ELR (cell line): ENCODE measurements around the gene PIK3C2B.

Experiments
- DNase-seq: peaks from one replicate; pipeline ENCODE4 v3.0.0-alpha.2; 2015; ENCODE audit warnings: low read depth

PIK3C2B gene

DNA sequence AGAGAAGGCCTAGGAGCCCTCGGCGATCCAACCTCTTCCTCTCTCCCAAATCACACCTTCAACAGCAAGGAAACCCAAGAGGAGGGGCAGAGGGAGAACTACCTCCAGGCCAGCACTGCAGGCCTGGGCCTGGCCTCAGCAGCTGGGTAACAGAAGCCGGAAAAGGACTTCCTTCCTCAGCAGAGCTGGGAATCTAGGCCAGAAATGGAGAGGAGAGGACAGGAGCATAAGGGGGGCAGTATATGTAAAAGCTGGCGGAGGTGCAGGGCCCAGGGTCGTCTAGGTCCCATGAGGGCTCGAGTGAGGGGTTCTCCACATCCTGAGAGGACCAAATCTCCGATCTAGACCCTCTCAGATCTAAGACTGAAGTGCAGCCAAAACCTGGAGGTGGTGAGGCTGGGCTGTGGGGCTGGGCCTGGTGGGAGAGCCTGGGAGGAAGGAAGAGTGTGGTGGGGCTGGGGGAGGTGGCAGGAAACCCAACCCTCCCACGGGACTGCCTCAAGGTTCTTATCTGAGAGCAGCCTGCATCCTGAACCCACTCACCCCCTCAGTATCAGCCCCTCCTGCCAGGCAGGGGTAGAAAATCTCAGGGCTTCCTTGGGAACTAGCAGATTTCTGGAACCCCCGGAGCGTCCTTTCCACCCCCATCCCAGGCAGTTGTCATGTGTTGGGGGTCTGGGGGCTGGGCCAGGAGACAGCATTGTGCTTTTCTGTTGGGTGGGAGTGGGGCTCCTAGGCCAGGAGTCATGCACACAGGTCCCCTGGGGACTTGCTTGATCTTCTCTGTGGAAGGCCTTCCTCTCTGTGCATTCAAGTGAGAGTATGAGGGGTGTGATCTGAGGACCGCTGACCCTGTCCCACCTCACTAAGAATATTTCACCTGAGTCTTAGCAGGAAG lies 33.0 kb downstream of the PIK3C2B start:
- DNase-seq, result no peak

GRCh38 chr1:204460346-204460745 lies 34.3 kb downstream of the PIK3C2B start:
- DNase-seq, result no peak

DNA sequence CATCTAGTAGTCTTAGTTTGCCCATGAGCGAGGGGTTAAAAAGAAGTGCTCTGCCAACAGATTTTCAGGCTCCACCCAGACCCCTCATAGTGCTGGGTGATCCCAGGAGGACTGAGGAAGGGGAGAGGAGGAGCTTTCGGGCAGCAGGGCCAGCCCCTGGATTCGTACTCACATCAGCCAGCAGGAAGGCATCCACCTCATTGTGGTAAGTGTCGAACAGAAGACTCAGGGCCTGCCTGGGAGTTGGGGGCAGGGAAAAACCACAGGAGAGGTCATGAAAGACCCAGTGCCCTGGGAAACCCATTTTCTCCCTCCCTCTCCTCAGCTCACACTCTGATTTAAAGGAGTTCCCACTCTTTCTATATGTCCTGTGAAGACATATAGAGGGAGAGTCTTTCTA lies 34.9 kb downstream of the PIK3C2B start:
- no peak for DNase-seq

- DNase-seq, result no peak
Observed at GRCh38 chr1:204457666-204458065, 36.9 kb downstream of the PIK3C2B start.

DNA sequence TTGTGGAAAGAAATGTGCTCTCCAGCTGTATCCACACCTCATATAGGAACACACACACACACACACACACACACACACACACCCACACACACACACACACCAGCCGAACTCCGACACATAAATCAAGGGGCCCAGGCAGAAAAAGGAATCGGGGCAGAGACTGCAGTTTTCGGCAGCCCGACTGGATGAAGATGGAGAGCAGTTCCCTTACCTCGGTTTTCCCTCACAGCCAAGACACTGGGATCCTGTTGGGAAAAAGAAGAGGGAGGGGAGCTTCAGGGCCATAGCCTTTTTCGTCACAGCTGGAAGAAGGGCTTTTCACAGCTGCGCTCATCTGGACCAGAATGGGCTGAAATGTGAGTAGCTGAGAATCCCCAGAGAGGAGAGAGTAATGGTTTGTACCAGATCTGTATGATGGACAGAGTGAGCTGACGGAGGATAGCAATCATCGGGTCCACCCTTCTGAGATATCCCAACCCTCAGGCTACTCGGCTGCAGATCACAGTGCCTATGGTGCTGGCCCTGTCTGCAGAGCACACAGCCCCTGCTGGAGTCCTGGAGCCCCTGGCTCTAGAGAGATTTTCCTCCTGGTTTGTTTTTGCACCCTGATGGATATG lies 37.7 kb downstream of the PIK3C2B start:
- DNase-seq, result no peak

GRCh38 chr1:204455831-204456145 lies 38.8 kb downstream of the PIK3C2B start:
- no peak for DNase-seq

GRCh38 chr1:204455063-204455830 lies 39.4 kb downstream of the PIK3C2B start:
- DNase-seq, result no peak

GRCh38 chr1:204454476-204454875 lies 40.1 kb downstream of the PIK3C2B start:
- no peak for DNase-seq

DNA sequence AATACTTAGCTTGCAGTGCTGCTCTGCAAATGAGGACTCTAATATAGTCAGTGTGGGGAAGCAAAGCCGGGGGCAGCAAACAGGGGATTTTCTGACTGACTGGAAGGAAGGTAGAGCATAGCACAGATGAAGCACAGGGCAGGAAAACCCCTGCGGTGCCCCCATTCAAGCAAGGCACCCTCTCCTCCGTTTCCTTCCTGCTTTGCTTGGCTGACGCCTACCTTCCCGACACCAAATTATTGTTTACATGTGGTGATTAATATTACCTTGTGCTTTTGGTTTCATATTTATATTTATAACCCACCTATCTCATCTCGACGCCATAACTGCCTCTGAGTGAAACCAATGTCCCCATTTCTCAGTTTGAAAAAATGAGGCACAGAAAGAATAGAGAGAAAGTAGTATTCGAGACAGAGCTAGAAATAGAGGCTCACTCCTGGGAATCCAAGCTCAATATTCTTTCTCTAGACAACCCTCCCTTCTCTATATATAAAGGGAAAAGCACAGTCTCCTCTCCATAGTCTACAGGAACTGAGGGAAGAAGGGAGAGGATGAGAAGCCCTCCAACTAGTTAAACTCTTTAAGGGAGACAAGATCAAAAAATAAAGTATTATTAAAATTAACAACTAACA lies 41.3 kb downstream of the PIK3C2B start:
- no peak for DNase-seq

DNA sequence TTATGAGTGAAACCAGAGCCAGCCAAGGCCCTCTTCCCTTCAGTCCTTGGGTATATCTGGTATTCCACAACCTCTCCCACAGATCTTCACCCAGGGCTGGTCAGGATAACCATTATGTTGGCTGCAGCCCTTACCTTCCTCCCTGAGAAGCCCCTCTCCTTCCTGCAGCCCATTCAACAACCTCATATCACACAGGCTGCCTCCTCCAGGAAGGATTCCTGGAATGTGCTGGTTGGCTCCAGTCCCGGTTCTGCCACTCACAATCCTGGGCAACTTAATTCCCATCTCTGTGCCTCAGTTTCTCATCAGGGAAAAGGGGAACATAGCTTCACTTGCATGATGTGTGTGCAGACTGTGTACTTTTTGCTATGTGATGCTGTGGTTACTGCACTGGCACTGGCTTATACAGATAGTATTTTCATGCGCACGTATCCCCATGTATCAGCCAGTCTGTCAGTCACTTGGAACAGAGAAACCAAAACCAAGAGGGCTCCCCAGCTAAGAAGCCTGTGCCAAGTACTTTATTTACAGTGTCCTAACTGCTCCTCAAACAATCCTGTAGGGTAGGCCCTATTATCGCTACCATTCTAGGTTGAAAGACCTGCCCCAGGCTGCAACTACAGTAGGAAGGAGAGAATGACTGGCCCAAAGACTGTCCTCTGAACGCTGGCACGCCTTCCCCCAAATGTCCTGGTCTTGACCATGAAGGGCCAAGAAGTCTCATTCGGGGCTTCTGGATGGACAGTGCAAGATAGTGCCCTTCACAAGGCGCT lies 43.1 kb downstream of the PIK3C2B start:
- DNase-seq, result no peak

GRCh38 chr1:204450461-204451257 lies 43.9 kb downstream of the PIK3C2B start:
- no peak for DNase-seq

GRCh38 chr1:204449678-204450280 lies 44.8 kb downstream of the PIK3C2B start:
- DNase-seq, result no peak

DNA sequence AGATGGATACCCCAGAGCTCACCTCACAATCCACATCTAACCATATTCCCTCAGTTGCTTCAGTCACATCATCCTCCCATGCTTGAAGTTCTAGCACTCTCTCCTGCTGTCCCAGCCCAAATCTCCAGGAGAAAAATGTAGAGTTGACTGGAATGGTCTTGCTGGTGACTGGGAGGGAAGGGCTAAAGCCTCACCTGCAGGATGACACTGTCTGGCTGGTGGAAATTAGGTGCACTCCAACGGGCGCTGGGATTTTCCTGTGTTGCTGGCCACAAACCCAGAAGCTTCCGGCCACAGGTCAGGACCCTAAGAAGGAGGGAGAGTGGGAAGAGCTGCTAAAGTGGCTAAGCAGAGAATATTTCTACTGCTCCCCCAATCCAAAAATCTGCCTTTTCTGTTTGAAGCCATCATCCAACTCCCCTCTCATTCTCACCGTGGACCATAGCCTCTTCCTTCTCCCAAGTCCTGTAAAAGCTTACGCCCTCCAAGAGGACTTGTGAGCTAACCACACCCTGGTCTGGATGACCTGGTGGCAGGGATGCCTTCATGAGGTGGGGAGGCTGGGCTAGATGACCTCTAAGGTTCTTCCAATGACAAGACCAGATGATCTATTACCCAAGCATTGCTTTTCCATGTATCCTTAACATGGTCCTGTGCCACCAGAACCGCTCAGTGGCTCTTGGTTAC lies 45.5 kb downstream of the PIK3C2B start:
- no peak for DNase-seq

- peak; percentile 58 for DNase-seq
Observed at GRCh38 chr1:204448344-204448964, 46.2 kb downstream of the PIK3C2B start.

DNA sequence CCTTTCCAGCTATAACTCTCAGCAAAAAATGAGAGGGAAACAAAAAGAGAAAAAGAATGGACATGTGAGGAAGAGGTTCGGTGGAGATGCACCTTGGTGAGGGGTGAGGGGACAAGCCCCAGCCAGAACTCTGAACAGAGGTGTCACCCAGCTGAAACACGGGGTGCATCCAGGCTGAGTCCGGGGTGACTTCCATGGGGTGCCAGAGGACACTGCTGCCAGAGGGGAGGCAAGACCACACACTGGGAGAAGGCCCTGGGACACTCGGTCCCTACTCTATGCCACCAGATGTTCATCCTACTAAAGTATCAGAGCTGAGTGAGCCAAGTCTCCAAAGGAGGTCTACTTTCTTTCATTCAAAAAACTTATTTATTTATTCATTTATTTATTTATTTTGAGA lies 46.9 kb downstream of the PIK3C2B start:
- no peak for DNase-seq

DNA sequence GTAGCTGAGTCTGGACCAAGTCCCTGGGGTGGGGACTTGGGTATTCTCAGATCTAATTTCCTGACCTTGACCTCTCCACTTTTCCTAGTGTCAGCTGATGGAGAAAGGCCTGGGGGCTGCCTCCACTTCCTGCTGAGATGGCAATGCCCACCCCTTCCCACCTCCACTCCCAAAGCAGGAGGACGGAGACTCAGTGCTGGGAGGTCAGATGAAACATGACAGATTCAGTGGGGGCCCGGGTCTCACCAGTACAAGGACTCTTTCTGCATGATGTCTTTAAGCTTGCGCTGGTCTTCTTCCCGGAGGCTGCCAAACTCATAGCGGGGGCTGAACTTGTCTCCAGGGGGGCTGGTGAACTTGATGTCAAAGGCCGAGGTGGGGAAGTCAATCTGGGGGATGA lies 47.4 kb downstream of the PIK3C2B start:
- no peak for DNase-seq

- DNase-seq, result peak; percentile 72
Observed at GRCh38 chr1:204446413-204447111, 48.0 kb downstream of the PIK3C2B start.

GRCh38 chr1:204445860-204446412 lies 48.7 kb downstream of the PIK3C2B start:
- DNase-seq, result peak; percentile 61
